K562 (cell line): ENCODE data around the gene CNTN4. TPM values are rescaled to one million over a fixed set of nuclear protein-coding genes. Genes with fewer than 3 reads are reported as not detected.
A peak's percentile ranks its signal among the peaks of the same experiment; 100 is the strongest.

Experiments
- ETS1 ChIP-seq: conservative IDR thresholded peaks from 2 replicates; pipeline ENCODE4 v1.6.1; 2011; ENCODE audit warnings: low read depth, mild to moderate bottlenecking, low read length; ENCODE audit not compliant: control insufficient read depth
- KDM1A ChIP-seq, 2 experiments: fragments of 450-650 bp; IDR thresholded peaks; 2 replicates each; pipeline ENCODE4 v1.6.1; 2016; ENCODE audit warnings: mild to moderate bottlenecking in 2 of 2
- POLR3G ChIP-seq: IDR thresholded peaks from 2 replicates; pipeline ENCODE4 v1.6.1; 2011; ENCODE audit not compliant: insufficient read length, insufficient replicate concordance; ENCODE audit errors: extremely low read depth
- RAD21 ChIP-seq, 2 experiments: fragments of 250-450 bp in 1 of 2; fragments of 450-650 bp in 1 of 2; sonication (Bioruptor Pico) in 1 of 2; formaldehyde crosslinking in 1 of 2; IDR thresholded peaks in 1 of 2; conservative IDR thresholded peaks in 1 of 2; 2 replicates each; pipeline versions ENCODE4 v1.4.0 to v1.8.0; 2020 to 2022; ENCODE audit warnings: mild to moderate bottlenecking in 2 of 2, moderate library complexity in 1 of 2
- SNIP1 ChIP-seq: fragments of 450-650 bp; IDR thresholded peaks from 2 replicates; pipeline ENCODE4 v1.7.1; 2017; ENCODE audit warnings: low read depth, mild to moderate bottlenecking
- SP2 ChIP-seq: IDR thresholded peaks from 2 replicates; pipeline ENCODE4 v1.6.1; 2011; ENCODE audit warnings: mild to moderate bottlenecking, low read depth, low read length, moderate library complexity; ENCODE audit not compliant: poor library complexity, severe bottlenecking; ENCODE audit errors: extremely low read depth
- TCF3 ChIP-seq: sonication (generic); formaldehyde crosslinking; IDR thresholded peaks from 2 replicates; pipeline ENCODE4 v1.4.0; 2020; ENCODE audit warnings: mild to moderate bottlenecking, missing genetic modification reagents
- TEAD1 ChIP-seq, 2 experiments: fragments of 450-650 bp in 1 of 2; sonication (generic) in 1 of 2; formaldehyde crosslinking; IDR thresholded peaks; 2 replicates each; pipeline versions ENCODE4 v1.4.0 to v1.8.0; 2020 to 2022; ENCODE audit warnings: mild to moderate bottlenecking in 2 of 2, missing genetic modification reagents in 1 of 2
- ZNF232 ChIP-seq: sonication (generic); formaldehyde crosslinking; IDR thresholded peaks from 2 replicates; pipeline ENCODE4 v1.8.0; 2022; ENCODE audit warnings: mild to moderate bottlenecking, missing genetic modification reagents
- polyA plus RNA-seq, 8 experiments: library from polyadenylated mRNA; depleted of rRNA in 4 of 8; stranded (reverse) in 5 of 8; unstranded in 3 of 8; fragments of >200 nt; fragmentation: Nextera tagmentation in 2 of 8; fragmentation: Illumina TruSeq in 1 of 8; extraction: Ambion mirVana in 2 of 8; extraction: Trizol in 1 of 8; gene quantifications; 2 replicates each; pipeline versions ENCODE4 v1.2.1 to v1.2.3, GENCODE V29; 2011 to 2014; ENCODE audit warnings: inconsistent platforms in 1 of 8, missing spikeins in 1 of 8
- total RNA-seq, 7 experiments: library from RNA; depleted of rRNA in 6 of 7; stranded (reverse); fragments of >200 nt in 6 of 7; fragmentation: Illumina TruSeq in 2 of 7; extraction: Trizol in 2 of 7; gene quantifications; 2 replicates each; pipeline versions ENCODE4 v1.2.1 to v1.2.3, GENCODE V29; 2011 to 2021; ENCODE audit warnings: low replicate concordance in 1 of 7
- TF ChIP-seq, protein P1 (sequence below): fragments of 250-450 bp; sonication (Bioruptor Pico); IDR thresholded peaks from 2 replicates; pipeline ENCODE4 v1.8.0; 2022; ENCODE audit warnings: inconsistent platforms
- TF ChIP-seq, protein P2 (sequence below): fragments of 450-650 bp; conservative IDR thresholded peaks from 2 replicates; pipeline ENCODE4 v1.6.1; 2016; ENCODE audit warnings: missing genetic modification characterization, low read depth, mild to moderate bottlenecking, control low read depth, missing compliant biosample characterization
- TF ChIP-seq, protein P3 (sequence below): fragments of 450-650 bp; IDR thresholded peaks from 2 replicates; pipeline ENCODE4 v1.6.1; 2017; ENCODE audit warnings: antibody characterized with exemption, mild to moderate bottlenecking

Gene CNTN4
- total and polyA plus RNA-seq, 9 of the 15 experiments (the other 6 are each of a cell fraction or from before 2014, with no cell fraction given) = not detected

DNA sequence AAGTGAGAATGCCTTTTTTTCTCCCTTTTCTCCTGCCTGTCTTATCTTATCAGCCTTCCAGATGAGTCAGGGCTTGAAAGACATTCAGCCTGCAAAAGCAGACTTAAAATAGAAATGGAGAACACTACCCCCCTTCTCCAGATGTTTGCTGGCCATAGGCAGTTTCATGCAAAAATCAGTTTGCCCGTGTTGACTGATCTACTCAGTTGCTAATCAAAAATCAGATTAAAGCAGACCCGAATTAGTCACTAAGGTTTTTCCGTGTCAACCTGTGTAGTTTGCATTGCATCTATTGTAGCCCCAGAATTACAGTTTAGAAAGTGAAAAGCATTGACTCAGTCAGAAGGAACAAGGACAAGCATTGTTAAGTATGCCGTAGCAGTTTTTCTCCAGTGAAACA lies 955.3 kb downstream of the CNTN4 start (continued):
- TF ChIP-seq ETS1 (no peak), KDM1A (IDR thresholded peaks at IDR 0.05) (0 out of 4 replicates have a peak, but pooled peaks of 1 of the 2 experiments have one; percentile 9), RAD21 (CRISPR knock-in tag; conservative IDR thresholded peaks at IDR 0.05 in 1 of 2, IDR thresholded peaks at IDR 0.05 in 1 of 2) (0 out of 4 replicates have a peak, but pooled peaks of 1 of the 2 experiments have one; percentile 6), SP2 (no peak), TEAD1 (CRISPR knock-in tag; IDR thresholded peaks at IDR 0.05) (no peak), POLR3G (no peak), ZNF232 (CRISPR knock-in tag) (no peak), SNIP1 (no peak), TCF3 (CRISPR knock-in tag) (peak; percentile 24; the same call in 1 of the 2 replicates)
- TF ChIP-seq, protein P1, sequence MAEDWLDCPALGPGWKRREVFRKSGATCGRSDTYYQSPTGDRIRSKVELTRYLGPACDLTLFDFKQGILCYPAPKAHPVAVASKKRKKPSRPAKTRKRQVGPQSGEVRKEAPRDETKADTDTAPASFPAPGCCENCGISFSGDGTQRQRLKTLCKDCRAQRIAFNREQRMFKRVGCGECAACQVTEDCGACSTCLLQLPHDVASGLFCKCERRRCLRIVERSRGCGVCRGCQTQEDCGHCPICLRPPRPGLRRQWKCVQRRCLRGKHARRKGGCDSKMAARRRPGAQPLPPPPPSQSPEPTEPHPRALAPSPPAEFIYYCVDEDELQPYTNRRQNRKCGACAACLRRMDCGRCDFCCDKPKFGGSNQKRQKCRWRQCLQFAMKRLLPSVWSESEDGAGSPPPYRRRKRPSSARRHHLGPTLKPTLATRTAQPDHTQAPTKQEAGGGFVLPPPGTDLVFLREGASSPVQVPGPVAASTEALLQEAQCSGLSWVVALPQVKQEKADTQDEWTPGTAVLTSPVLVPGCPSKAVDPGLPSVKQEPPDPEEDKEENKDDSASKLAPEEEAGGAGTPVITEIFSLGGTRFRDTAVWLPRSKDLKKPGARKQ (CRISPR knock-in tag) = no peak
- TF ChIP-seq, protein P2, sequence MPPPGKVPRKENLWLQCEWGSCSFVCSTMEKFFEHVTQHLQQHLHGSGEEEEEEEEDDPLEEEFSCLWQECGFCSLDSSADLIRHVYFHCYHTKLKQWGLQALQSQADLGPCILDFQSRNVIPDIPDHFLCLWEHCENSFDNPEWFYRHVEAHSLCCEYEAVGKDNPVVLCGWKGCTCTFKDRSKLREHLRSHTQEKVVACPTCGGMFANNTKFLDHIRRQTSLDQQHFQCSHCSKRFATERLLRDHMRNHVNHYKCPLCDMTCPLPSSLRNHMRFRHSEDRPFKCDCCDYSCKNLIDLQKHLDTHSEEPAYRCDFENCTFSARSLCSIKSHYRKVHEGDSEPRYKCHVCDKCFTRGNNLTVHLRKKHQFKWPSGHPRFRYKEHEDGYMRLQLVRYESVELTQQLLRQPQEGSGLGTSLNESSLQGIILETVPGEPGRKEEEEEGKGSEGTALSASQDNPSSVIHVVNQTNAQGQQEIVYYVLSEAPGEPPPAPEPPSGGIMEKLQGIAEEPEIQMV (tag) = no peak
- TF ChIP-seq, protein P3, sequence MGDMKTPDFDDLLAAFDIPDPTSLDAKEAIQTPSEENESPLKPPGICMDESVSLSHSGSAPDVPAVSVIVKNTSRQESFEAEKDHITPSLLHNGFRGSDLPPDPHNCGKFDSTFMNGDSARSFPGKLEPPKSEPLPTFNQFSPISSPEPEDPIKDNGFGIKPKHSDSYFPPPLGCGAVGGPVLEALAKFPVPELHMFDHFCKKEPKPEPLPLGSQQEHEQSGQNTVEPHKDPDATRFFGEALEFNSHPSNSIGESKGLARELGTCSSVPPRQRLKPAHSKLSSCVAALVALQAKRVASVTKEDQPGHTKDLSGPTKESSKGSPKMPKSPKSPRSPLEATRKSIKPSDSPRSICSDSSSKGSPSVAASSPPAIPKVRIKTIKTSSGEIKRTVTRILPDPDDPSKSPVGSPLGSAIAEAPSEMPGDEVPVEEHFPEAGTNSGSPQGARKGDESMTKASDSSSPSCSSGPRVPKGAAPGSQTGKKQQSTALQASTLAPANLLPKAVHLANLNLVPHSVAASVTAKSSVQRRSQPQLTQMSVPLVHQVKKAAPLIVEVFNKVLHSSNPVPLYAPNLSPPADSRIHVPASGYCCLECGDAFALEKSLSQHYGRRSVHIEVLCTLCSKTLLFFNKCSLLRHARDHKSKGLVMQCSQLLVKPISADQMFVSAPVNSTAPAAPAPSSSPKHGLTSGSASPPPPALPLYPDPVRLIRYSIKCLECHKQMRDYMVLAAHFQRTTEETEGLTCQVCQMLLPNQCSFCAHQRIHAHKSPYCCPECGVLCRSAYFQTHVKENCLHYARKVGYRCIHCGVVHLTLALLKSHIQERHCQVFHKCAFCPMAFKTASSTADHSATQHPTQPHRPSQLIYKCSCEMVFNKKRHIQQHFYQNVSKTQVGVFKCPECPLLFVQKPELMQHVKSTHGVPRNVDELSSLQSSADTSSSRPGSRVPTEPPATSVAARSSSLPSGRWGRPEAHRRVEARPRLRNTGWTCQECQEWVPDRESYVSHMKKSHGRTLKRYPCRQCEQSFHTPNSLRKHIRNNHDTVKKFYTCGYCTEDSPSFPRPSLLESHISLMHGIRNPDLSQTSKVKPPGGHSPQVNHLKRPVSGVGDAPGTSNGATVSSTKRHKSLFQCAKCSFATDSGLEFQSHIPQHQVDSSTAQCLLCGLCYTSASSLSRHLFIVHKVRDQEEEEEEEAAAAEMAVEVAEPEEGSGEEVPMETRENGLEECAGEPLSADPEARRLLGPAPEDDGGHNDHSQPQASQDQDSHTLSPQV = no peak
